NCI-H526 treated with DMSO at 0.1 percent for 48 hours (cell line): ENCODE measurements around the gene STX1A.
"Not testable (repeated sequence)": the region's sequence is repeated elsewhere in the genome, so short reads cannot be mapped to it uniquely, and the experiment has no call there.

ENCODE experiments used
- DNase-seq: peaks from one replicate; lab custom pipeline; 2025; lab: John Stamatoyannopoulos, UW

STX1A gene

GRCh38 chr7:73681031-73681430 lies 38.4 kb downstream of the STX1A start:
- DNase-seq, result no peak

DNA sequence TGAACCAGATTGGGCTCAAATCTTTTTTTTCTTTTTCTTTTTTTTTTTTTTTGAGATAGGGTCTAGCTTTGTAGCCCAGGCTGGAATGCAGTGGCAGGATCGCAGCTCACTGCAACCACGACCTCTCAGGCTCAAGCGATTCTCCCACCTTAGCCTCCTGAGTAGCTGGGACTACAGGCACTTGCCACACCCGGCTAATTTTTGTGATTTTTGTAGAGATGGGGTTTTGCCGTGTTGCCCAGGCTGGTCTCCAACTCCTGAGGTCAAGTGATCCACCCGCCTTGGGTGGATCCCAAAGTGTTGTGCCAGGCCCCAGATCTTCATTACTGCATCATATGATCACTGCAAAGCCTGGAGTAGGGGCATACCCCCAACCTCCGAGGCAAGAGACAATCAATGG lies 39.0 kb downstream of the STX1A start:
- DNase-seq, result no peak

- no peak for DNase-seq
Observed at GRCh38 chr7:73679709-73680108, 39.8 kb downstream of the STX1A start.

DNA sequence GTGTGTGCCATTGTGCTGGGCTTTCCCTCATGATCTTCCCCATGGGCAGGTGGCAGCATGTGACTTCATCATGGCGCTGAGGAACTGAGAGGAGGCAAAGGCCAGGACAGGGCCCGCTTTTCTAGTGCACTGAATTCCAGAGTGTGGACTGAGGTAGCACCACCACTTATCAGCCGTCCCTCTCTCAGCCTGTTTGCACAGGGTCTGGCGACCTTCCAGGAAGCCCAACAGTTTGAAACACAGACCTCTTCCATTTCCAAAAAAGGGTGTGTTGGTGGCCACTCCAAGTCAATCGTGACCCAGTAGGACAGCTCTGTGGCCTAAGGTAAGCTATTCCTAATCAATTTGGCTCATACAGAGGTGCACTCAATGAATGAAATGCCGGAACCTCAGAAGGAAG lies 40.6 kb downstream of the STX1A start:
- no peak for DNase-seq

DNA sequence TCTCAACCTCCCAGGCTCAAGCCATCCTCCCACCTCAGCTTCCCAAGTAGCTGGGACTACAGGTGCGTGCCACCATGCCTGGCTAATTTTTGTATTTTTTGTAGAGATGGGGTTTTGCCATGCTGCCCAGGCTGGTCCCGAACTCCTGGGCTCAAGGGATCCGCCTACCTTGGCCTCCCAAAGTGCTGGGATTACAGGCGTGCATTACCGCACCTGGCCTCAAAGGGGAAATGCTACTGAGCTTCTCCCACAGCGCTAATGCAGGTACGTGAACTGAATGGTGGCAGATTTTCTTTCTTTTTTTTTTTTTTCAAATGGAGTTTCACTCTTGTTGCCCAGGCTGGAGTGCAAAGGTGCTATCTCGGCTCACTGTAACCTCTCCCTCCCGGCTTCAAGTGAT lies 43.4 kb downstream of the STX1A start:
- DNase-seq, result not testable (repeated sequence)

DNA sequence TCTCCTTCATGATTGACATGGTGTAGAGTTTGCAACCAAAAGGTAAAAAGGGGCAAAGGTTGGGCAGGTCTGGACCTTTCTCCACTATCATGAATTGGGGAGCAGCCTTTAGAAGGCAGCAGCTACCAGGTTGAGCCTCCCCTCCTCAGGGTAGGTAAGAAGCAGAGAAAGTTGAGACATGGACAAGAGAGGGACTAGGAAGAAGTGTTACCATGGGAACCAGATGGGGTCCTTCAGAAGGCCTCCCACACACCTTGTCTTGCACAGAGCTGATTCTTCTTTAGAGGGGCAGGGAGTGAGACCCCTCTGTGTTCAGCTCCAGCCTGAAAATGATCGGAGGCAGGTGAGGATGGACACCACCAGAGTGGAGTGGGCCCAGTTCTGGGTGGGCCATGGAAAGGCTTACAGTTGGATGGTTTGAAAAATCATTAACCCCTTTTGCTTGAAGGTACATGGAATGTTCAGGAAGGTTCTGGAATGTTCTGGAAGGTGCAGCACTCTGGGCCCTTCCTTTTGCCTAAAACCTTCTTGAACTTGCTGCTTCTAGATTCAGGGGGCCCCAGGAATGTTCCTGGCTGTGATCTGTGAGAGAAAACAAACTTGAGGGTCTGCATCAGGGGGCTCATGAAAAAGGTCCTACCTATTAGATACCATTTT lies 44.9 kb downstream of the STX1A start:
- no peak for DNase-seq

GRCh38 chr7:73671857-73672445 lies 47.5 kb downstream of the STX1A start:
- no peak for DNase-seq

GRCh38 chr7:73671322-73671661 lies 48.2 kb downstream of the STX1A start:
- DNase-seq, result no peak

DNA sequence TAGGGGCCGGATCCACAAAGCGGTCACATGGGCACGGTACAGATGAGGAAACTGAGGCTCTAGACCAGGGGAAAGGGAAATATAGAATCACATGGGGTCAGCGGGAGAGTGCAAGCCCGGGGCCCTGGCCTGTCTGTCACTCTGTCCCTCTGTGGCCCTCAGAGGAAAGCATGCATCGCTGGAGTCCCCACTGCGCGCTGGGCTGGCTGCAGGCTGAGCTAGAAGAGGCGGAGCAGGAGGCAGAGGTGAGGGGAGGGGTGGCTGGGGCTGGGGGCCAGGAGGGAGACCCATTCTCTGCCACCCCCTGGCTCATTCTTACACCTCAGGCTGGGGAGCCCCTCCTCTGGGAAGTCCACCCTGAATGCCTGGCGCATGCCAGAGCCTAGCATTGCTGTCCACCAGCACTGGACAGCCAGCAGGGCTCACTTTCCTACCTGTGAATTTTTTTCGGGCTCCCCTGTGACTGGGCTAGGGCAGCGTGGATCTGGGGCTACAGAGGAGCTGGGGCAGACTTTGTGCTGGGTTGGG lies 49.5 kb downstream of the STX1A start:
- no peak for DNase-seq

DNA sequence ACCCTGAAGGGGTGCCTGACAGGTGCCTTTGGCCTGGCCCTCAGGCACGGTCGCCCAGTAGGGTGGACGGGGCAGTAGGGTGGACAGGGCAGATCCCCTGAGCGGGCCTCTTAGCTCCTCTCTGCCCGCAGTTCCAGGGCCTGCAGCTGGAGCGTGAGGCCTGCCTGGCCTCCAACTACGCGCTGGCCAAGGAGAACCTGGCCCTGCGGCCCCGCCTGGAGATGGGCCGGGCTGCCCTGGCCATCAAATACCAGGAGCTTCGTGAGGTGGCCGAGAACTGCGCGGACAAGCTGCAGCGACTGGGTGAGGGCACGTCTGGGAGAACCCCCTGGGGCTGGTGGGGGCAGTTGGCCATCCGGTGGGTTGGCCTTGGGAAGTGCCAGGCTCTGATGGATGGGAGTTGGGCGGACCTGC lies 50.2 kb downstream of the STX1A start:
- DNase-seq, result no peak

DNA sequence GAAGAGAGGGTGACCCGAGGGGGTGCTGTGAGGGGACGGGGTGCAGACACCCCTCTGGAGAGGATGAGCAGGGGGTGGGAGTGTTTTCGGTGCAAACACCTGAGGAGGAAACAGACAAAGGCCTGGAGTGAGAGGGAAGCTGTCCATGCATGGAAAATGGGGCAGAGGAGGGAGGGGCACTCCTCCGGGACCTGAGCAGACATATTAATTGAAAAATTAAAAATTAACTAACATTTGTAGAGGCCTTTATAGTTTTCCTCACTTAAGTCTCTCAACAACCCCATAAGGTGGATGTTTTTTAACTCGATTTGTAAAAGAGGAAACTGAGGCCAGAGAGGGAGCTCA lies 50.6 kb downstream of the STX1A start:
- DNase-seq, result peak; percentile 22

DNA sequence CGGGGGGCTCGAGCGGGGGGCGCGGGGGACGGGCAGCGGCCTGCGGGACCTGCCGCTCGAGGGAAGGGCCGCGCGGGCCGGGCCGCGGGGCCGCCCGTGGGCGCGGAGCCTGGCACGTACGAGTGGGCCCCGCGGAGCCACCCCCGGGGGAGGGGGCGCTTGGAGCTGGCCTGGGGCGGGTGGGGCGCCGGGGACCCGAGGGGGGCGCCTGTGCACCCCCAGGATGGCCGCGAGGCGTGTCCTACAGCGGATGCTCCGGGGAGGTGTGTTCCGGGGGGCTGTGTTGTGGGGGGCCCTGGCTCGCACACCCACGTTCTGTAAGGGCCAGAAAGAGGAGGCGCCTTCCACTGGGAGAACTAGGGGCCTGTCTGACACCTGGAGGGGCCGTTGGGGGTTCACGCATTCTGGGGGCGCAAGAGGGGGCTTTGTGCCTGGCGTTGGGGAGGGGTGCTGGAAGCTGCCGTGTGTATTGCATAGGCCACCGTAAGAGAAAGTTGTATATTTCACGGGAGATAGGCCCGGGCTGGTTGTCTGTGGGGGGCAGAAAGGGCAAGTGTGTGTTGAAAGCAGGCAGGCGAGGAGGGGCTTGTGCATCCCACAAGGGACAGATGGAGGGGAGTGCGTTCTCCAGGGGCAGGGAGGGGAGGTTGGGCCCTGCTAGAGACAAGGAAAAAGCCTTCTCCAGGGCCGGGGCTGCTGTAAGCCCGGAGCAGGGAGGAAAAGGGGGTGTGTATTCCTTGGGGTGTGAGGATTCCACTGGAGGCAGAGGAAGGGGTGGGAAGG lies 51.2 kb downstream of the STX1A start:
- peak; percentile 27 for DNase-seq

GRCh38 chr7:73667344-73668102 lies 51.9 kb downstream of the STX1A start, which contains the start of gene VPS37D:
VPS37D (plus strand) TSS chr7:73667831; CDS start chr7:73667959, 128 bp downstream.
- peak; percentile 60 for DNase-seq

GRCh38 chr7:73663033-73663432 lies 56.4 kb downstream of the STX1A start:
- DNase-seq, result no peak

DNA sequence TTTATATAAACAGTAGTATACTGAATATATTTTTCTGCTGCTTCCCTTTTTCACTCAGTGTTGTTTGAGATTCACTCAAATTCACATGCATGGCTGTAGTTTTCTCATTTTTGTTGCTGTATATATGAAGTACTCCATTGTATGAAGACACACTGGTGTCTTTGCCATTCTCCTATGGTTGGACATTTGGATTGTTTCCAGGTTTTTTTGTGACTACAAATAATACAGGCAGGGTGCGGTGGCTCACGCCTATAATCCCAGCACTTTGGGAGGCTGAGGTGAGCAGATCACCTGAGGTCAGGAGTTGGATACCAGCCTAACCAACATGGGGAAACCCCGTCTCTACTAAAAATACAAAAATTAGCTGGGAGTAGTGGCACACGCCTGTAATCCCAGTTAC lies 58.9 kb downstream of the STX1A start:
- not testable (repeated sequence) for DNase-seq

DNA sequence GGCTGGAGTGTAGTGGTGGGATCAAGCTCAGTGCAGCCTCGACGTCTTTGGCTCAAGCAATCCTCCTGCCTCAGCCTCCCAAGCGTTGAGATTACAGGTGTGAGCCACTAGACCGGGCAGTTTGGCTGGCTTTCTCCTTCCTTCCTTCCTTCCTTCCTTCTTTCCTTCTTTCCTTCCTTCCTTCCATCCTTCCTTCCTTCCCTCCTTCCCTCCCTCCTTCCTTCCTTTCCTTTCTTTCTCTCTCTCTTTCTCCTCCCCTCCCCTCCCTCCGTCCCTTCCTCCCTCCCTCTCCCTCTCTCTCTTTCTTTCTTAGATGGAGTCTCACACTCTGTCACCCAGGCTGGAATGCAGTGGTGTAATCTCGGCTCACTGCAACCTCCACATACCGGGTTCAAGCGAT lies 59.5 kb downstream of the STX1A start:
- no peak for DNase-seq

DNA sequence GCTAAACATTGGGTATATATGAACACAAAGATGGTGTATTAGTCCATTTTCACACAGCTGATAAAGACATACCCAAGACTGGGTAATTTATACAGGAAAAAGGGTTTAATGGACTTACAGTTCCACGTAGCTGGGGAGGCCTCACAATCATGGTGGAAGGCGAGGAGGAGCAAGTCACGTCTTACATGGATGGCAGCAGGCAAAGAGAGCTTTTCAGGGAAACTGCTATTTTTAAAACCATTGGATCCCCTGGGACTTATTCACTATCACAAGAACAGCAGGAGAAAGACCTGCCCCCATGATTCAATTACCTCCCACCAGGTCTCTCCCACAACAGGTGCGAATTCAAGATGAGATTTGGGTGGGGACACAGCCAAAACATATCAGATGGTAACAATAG lies 64.2 kb downstream of the STX1A start:
- not testable (repeated sequence) for DNase-seq

DNA sequence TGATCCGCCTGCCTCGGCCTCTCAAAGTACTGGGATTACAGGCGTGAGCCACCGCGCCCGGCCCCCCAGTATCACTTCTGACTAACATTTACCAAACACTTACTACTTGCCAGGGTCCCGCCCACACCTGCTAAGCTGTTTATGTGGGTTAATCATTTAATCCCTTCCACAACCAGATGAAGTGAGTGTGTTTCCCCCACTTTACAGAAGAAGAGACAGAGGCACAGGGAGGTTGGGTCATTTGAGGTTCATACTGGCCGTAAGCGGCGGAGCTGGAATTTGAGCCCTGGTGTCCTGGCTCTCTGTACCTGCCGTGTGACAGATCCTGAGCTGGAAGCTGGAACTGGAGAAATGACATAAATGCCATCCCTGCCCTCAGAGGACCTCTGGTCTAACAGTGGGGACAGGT lies 66.9 kb downstream of the STX1A start:
- no peak for DNase-seq

GRCh38 chr7:73650524-73650923 lies 68.9 kb downstream of the STX1A start:
- no peak for DNase-seq

- DNase-seq, result no peak
Observed at GRCh38 chr7:73649576-73649975, 69.9 kb downstream of the STX1A start.
